HepG2 (cell line): ENCODE measurements around the gene RRAS. TPM values are rescaled to one million over a fixed set of nuclear protein-coding genes. Genes with fewer than 3 reads are reported as not detected.

Experiments
- ATAD3A ChIP-seq: sonication (generic); formaldehyde crosslinking; IDR thresholded peaks from 2 replicates; pipeline ENCODE4 v1.4.0; 2020; ENCODE audit warnings: missing genetic modification reagents
- FOXA1 ChIP-seq, 2 experiments: fragments of 450-650 bp in 1 of 2; sonication (generic) in 1 of 2; formaldehyde crosslinking in 1 of 2; IDR thresholded peaks; 2 replicates each; pipeline versions ENCODE4 v1.4.0 to v1.6.1; 2016 to 2020; ENCODE audit warnings: missing genetic modification reagents in 1 of 2
- FOXJ3 ChIP-seq: sonication (generic); formaldehyde crosslinking; IDR thresholded peaks from 2 replicates; pipeline ENCODE4 v1.4.0; 2020; ENCODE audit warnings: missing genetic modification reagents, mild to moderate bottlenecking, borderline replicate concordance
- FOXK1 ChIP-seq: sonication (generic); formaldehyde crosslinking; IDR thresholded peaks from 2 replicates; pipeline ENCODE4 v1.4.0; 2020; ENCODE audit warnings: low read depth, missing genetic modification reagents, borderline replicate concordance
- HDAC6 ChIP-seq: fragments of 200-600 bp; sonication (generic); IDR thresholded peaks from 2 replicates; pipeline ENCODE4 v1.7.0; 2017; ENCODE audit warnings: mild to moderate bottlenecking, antibody characterized with exemption, low read length, low read depth
- HOXA9 ChIP-seq: sonication (generic); formaldehyde crosslinking; IDR thresholded peaks from 2 replicates; pipeline ENCODE4 v1.8.1; 2022; ENCODE audit warnings: missing genetic modification reagents, mild to moderate bottlenecking, moderate library complexity, borderline replicate concordance
- IRF2 ChIP-seq: IDR thresholded peaks from 2 replicates; pipeline ENCODE4 v1.6.1; 2018; ENCODE audit warnings: missing genetic modification reagents, missing compliant biosample characterization
- KMT2A ChIP-seq: sonication (generic); formaldehyde crosslinking; IDR thresholded peaks from 2 replicates; pipeline ENCODE4 v1.4.0; 2020; ENCODE audit warnings: missing genetic modification reagents
- NFYC ChIP-seq: IDR thresholded peaks from 2 replicates; pipeline ENCODE4 v1.6.1; 2016; ENCODE audit warnings: missing genetic modification reagents, missing compliant biosample characterization
- SALL1 ChIP-seq: sonication (generic); formaldehyde crosslinking; IDR thresholded peaks from 2 replicates; pipeline ENCODE4 v1.8.0; 2022; ENCODE audit warnings: mild to moderate bottlenecking, missing genetic modification reagents
- TGIF2 ChIP-seq: IDR thresholded peaks from 2 replicates; pipeline ENCODE4 v1.6.1; 2016; ENCODE audit warnings: control low read depth, missing compliant biosample characterization
- THYN1 ChIP-seq: sonication (generic); formaldehyde crosslinking; IDR thresholded peaks from 2 replicates; pipeline ENCODE4 v1.8.1; 2023; ENCODE audit warnings: low read depth, mild to moderate bottlenecking, moderate library complexity, missing genetic modification reagents, borderline replicate concordance
- TMF1 ChIP-seq: sonication (generic); formaldehyde crosslinking; IDR thresholded peaks from 2 replicates; pipeline ENCODE4 v1.8.1; 2022; ENCODE audit warnings: low read depth, missing genetic modification reagents
- WIZ ChIP-seq: sonication (generic); formaldehyde crosslinking; IDR thresholded peaks from 2 replicates; pipeline ENCODE4 v1.5.1; 2020; ENCODE audit warnings: mild to moderate bottlenecking, missing genetic modification reagents
- ZNF10 ChIP-seq: sonication (generic); formaldehyde crosslinking; IDR thresholded peaks from 2 replicates; pipeline ENCODE4 v1.4.0; 2020; ENCODE audit warnings: mild to moderate bottlenecking, low read depth, missing genetic modification reagents, borderline replicate concordance
- ZNF160 ChIP-seq: sonication (generic); formaldehyde crosslinking; IDR thresholded peaks from 2 replicates; pipeline ENCODE4 v1.8.0; 2022; ENCODE audit warnings: mild to moderate bottlenecking, inconsistent platforms, missing genetic modification reagents
- ZNF256 ChIP-seq: sonication (generic); formaldehyde crosslinking; conservative IDR thresholded peaks from 2 replicates; pipeline ENCODE4 v1.4.0; 2020; ENCODE audit warnings: missing genetic modification reagents
- ZNF614 ChIP-seq: IDR thresholded peaks from 2 replicates; pipeline ENCODE4 v1.6.1; 2018; ENCODE audit warnings: missing biosample characterization, missing genetic modification reagents, inconsistent platforms, borderline replicate concordance
- ZNF709 ChIP-seq: sonication (generic); formaldehyde crosslinking; IDR thresholded peaks from 2 replicates; pipeline ENCODE4 v1.5.0; 2020; ENCODE audit warnings: mild to moderate bottlenecking, missing genetic modification reagents
- ZNF747 ChIP-seq: sonication (generic); formaldehyde crosslinking; IDR thresholded peaks from 2 replicates; pipeline ENCODE4 v1.8.1; 2023; ENCODE audit warnings: missing genetic modification reagents, mild to moderate bottlenecking, borderline replicate concordance
- ZNF772 ChIP-seq: sonication (generic); formaldehyde crosslinking; IDR thresholded peaks from 2 replicates; pipeline ENCODE4 v1.5.0; 2020; ENCODE audit warnings: mild to moderate bottlenecking, missing genetic modification reagents
- ZNF839 ChIP-seq: sonication (generic); formaldehyde crosslinking; IDR thresholded peaks from 2 replicates; pipeline ENCODE4 v1.4.0; 2020; ENCODE audit warnings: missing genetic modification reagents, mild to moderate bottlenecking, borderline replicate concordance
- ZNF879 ChIP-seq: sonication (generic); formaldehyde crosslinking; IDR thresholded peaks from 2 replicates; pipeline ENCODE4 v1.8.1; 2023; ENCODE audit warnings: missing genetic modification reagents
- ZNF883 ChIP-seq: sonication (generic); formaldehyde crosslinking; IDR thresholded peaks from 2 replicates; pipeline ENCODE4 v1.5.1; 2020; ENCODE audit warnings: mild to moderate bottlenecking, missing genetic modification reagents; ENCODE audit errors: not compliant biosample characterization
- polyA plus RNA-seq, 8 experiments: library from polyadenylated mRNA; depleted of rRNA in 3 of 8; stranded (reverse) in 7 of 8; unstranded in 1 of 8; fragments of >200 nt; fragmentation: Illumina TruSeq in 4 of 8; extraction: Trizol in 4 of 8; gene quantifications; 2 replicates each; pipeline versions ENCODE4 v1.2.1 to v1.2.3, GENCODE V29; 2011 to 2016; ENCODE audit warnings: low read depth in 4 of 8, missing spikeins in 1 of 8, mixed read lengths in 1 of 8; ENCODE audit not compliant: insufficient read depth in 1 of 8
- total RNA-seq, 5 experiments: library from RNA; depleted of rRNA; stranded (reverse); fragments of >200 nt; fragmentation: Illumina TruSeq; extraction: Trizol; gene quantifications; 2 replicates each; pipeline ENCODE4 v1.2.3, GENCODE V29; 2016; ENCODE audit warnings: low read depth in 1 of 5
- TF ChIP-seq, protein P1 (sequence below): IDR thresholded peaks from 2 replicates; pipeline ENCODE4 v1.6.1; 2016; ENCODE audit warnings: low read depth
- TF ChIP-seq, protein P2 (sequence below): IDR thresholded peaks from 2 replicates; pipeline ENCODE4 v1.6.1; 2016; ENCODE audit warnings: missing genetic modification reagents, missing compliant biosample characterization

RRAS gene
- total and polyA plus RNA-seq, 2 of the 13 experiments (the other 11 are each of a cell fraction or from before 2014, with no cell fraction given) = 1.5 to 12.0 TPM

DNA sequence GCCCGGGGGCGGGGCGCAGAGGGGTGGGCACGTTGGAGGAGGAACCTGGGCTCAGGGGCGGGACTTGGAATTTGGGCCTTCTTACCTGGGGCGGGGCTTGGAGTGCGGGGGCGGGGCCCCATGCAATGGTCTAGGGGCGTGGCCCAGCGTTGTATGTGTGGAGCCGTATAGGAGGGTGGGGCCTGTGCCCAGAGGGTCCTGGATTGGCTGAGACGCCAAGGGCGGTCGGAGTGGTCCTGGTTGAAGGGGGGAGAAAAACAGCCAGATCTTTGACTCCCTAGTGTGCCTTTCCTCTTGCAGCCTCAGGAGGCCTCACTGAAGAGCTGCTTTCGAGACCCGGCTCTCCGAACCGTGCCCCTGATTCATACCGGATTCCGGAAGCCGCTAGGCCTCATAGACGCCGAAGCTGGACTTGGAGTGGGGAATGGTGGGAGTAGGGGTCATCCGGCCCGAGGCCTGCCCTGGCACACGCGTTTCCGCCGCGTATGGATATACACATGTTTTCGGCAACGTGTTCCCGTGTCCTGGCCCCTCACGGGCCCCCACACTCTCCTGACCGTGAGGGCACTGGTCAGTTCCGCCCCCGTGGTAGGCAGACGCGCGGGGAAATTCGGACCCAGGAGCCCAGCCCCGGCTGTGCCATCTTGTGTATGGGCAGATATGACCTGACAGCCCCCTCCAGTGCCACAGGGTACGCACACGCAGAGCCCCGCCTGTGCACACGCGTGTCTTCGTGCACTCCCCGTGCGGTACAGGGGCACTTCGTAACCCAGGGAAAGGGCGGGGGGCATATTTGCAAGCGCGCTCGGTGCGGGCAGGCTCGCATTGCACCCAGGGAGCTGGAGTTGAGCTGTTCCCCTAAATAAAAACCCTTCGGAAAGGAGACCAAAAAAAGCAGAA is 49.6 kb downstream of the RRAS start (continued):
- TF ChIP-seq ZNF10 = no peak
- TF ChIP-seq ZNF160 (CRISPR knock-in tag) = peak; percentile 79; the same call in 1 of the 2 replicates
- TF ChIP-seq ZNF256 (CRISPR knock-in tag) = no peak
- TF ChIP-seq WIZ = no peak
- peak; percentile 87 for TF ChIP-seq TMF1 (CRISPR knock-in tag)
- peak; percentile 67; the same call in 1 of the 2 replicates for TF ChIP-seq ZNF879 (CRISPR knock-in tag)
- no peak for TF ChIP-seq FOXA1 (IDR thresholded peaks at IDR 0.05)
- no peak for TF ChIP-seq FOXA1 (CRISPR knock-in tag; IDR thresholded peaks at IDR 0.05)
- peak; percentile 24; the same call in 1 of the 2 replicates for TF ChIP-seq KMT2A (CRISPR knock-in tag)
- TF ChIP-seq, protein P1, sequence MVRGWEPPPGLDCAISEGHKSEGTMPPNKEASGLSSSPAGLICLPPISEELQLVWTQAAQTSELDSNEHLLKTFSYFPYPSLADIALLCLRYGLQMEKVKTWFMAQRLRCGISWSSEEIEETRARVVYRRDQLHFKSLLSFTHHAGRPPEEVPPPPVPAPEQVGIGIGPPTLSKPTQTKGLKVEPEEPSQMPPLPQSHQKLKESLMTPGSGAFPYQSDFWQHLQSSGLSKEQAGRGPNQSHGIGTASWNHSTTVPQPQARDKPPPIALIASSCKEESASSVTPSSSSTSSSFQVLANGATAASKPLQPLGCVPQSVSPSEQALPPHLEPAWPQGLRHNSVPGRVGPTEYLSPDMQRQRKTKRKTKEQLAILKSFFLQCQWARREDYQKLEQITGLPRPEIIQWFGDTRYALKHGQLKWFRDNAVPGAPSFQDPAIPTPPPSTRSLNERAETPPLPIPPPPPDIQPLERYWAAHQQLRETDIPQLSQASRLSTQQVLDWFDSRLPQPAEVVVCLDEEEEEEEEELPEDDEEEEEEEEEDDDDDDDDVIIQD = no peak
- no peak for TF ChIP-seq ZNF747 (CRISPR knock-in tag)
- TF ChIP-seq ZNF839 = no peak
- no peak for TF ChIP-seq HDAC6
- TF ChIP-seq IRF2 (CRISPR knock-in tag) = peak; percentile 65
- TF ChIP-seq ZNF614 (CRISPR knock-in tag) = no peak; the same call in 1 of the 2 replicates
- peak; percentile 63 for TF ChIP-seq NFYC (CRISPR knock-in tag)
- peak; percentile 61 for TF ChIP-seq ZNF883 (CRISPR knock-in tag)
- 0 out of 2 replicates have a peak, but pooled peaks have one; percentile 17 for TF ChIP-seq TGIF2 (CRISPR knock-in tag)
- TF ChIP-seq HOXA9 (CRISPR knock-in tag) = no peak
- no peak for TF ChIP-seq ZNF772 (CRISPR knock-in tag)
- 0 out of 2 replicates have a peak, but pooled peaks have one; percentile 41 for TF ChIP-seq FOXJ3
- no peak for TF ChIP-seq THYN1
- 0 out of 2 replicates have a peak, but pooled peaks have one; percentile 33 for TF ChIP-seq FOXK1
- TF ChIP-seq ATAD3A (CRISPR knock-in tag) = no peak
- peak; percentile 72; the same call in 1 of the 2 replicates for TF ChIP-seq SALL1 (CRISPR knock-in tag)
- TF ChIP-seq ZNF709 (CRISPR knock-in tag) = peak; percentile 90
- TF ChIP-seq, protein P2, sequence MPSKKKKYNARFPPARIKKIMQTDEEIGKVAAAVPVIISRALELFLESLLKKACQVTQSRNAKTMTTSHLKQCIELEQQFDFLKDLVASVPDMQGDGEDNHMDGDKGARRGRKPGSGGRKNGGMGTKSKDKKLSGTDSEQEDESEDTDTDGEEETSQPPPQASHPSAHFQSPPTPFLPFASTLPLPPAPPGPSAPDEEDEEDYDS (CRISPR knock-in tag) = peak; percentile 98
